Skin of body (tissue), 2 donors: ENCODE results near the gene CISD1. TPM values are rescaled to one million over a fixed set of nuclear protein-coding genes. Genes with fewer than 3 reads are reported as not detected.
A peak's percentile ranks its signal among the peaks of the same experiment; 100 is the strongest.

Experiments
- DNase-seq: peaks from one replicate; lab custom pipeline; 2025; lab: John Stamatoyannopoulos, UW
- total RNA-seq: library from RNA; depleted of rRNA; stranded (reverse); fragments of >200 nt; gene quantifications from one replicate; pipeline ENCODE4 v1.2.3, GENCODE V29; 2014

The CISD1 gene
- total RNA-seq, 1 donor from 2014 or later: 7.5 TPM

- DNase-seq: no peak
Measured at GRCh38 chr10:58307676-58308075, 38.7 kb downstream of the CISD1 start.

DNA sequence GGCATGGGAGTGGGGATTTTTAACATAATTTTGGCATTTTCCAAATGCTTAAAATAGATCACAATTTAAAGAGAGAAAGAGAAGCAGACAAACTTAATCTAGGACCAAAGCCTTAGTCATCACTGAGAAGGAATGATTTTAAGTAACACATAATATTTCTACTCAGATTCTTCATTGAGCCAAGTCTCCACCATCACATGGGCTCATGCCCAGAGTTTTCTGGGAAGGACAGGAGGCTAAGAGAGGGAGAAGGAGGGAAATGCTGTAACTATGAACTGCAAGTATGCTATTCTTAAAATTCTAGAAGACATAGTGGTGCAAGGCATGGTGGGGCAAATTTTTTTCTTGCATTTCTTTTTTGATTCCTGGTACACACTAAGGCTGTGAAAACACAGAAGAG is 42.1 kb downstream of the CISD1 start:
- no peak for DNase-seq

DNA sequence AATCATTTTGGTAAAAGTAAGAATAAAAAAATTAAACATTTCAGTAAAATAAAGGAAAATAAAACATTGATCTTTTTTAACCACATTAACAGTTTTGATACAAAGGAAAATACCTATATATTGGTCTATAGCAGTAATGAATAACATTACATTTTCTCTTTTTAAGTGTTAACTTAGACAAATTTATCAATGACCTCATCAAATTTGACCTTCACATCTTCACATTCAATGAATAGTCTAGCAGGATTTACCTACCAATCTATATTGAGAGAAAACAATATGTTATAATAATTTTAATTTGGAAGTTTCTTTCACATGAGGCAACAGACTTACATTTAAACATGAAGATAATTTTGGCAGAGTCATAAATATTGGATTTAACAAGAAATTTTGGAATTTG is 47.9 kb downstream of the CISD1 start:
- DNase-seq: no peak

DNA sequence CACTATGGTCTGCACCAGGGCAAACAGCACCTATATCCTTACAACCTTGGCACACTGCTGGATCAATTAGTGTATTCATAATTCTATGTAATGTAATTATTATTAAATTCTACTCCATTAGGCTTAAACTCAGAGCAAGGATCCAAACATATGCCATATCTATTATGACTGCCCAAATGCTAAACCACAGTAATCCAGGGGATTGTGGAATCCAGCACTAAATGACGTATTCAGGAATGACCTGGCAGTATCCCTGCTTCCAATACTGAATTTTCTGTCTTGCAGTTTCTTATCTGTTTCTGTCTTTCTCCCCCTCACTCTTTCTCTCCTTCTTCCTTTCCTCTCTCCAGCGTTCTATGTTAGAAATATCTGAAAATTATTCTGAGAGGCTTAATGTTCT is 49.4 kb downstream of the CISD1 start:
- DNase-seq: no peak

DNA sequence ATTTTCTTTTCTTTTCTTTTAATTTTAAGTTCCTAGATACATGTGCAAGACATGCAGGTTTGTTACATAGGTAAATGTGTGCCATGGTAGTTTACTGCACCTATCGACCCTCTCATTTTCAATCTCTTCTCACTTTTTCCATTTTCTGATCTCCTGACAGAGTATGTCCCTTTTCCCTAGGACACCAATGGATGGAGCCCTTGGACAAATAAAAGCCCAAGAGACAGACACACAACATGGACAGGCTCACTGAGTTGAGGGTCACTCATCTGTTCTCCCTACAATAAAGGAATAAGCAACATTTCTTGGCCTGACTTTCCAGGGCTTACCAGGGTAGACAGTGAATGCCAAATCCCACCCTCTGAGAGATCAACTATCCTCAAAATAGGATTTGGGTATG is 50.6 kb downstream of the CISD1 start:
- no peak for DNase-seq

GRCh38 chr10:58320351-58321049 is 51.5 kb downstream of the CISD1 start:
- DNase-seq: no peak

DNA sequence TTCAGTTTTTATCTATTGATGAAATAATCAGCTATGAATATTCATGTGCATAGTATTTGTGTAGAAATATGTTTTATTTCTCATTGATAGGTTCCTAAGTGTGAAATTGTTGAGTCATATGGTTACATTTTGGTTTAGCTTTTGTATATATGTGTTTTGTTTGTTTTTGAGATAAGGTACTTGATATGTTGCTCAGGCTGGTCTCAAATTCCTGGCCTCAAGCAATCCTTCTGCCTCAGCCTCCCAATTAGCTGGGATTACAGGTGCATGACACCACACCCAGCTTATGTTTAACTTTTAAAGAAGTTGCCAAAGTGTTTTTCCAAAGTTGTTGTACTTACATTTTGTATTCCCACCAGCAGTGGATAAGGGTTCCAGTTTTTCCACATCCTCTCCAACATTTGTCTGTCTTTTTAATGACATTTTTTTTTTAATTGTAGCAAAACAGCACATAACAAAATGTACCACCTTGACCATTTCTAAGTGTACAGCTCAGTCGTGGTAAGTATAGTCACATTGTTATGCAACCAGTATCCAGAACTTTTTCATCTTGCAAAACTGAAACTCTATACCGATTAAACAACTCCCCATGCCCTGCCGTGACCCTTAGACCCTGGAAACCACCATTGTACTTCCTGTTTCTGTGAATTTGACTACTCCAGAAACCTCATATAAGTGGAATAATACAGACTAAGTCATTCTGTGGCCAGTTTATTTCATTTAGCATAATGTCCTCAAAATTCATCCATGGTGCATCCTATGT is 53.3 kb downstream of the CISD1 start:
- no peak for DNase-seq

DNA sequence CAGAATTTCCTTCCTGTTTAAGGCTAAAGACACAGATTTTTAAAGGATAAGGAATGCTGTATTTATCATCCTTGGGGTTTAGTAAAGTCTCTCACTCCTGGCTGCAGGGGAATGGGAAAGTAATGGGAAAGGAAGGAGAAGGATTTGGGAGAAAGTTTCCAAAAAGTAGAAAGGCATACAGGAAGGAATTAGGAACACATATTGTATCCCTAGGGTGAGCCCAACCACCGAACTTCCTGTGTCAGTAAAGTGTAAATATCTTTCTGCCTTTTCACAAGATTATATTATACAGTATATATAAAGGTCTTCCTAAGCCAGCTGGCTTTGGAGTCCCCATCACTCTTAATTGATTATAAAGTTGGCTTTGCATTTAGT is 53.9 kb downstream of the CISD1 start:
- no peak for DNase-seq

DNA sequence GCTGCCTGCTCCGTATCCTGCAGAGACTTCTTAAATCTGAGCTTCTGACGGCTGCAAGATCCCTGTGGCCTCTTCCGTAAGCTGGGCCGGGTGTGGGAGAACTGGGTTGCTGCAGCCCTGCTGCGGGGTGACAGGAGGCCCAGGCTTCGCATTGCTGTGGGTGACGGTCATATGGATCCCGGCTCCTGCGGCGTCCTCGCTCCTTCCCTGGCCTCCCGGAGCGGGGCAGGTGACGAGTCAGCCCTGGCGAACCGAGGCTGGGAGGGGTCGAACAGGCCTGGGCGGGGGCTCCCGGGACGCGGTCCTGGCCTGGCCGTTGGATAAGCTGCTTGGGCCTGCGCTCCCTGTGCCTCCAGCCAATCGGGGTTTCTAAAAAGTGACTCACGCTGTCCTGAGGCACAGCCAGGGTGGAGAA is 58.0 kb downstream of the CISD1 start:
- no peak for DNase-seq

DNA sequence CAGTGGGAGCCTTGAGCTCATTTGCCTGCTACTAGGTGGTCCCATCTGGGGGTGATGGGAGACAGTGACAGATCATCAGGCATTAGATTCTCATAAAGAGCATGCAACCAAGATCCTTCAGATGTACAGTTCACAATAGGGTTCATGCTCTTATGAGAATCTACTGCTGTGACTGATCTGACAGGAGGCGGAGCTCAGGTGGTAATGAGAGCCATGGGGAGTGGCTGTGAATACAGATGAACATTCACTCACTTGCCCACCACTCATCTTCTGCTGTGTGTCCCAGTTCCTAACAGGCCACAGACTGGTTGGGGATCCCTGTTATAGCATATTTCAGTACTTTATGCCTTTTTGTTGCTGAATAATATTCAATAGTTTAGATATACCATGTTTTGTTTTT is 59.3 kb downstream of the CISD1 start:
- DNase-seq: no peak

- DNase-seq: no peak
Measured at GRCh38 chr10:58330431-58330830, 61.5 kb downstream of the CISD1 start.

DNA sequence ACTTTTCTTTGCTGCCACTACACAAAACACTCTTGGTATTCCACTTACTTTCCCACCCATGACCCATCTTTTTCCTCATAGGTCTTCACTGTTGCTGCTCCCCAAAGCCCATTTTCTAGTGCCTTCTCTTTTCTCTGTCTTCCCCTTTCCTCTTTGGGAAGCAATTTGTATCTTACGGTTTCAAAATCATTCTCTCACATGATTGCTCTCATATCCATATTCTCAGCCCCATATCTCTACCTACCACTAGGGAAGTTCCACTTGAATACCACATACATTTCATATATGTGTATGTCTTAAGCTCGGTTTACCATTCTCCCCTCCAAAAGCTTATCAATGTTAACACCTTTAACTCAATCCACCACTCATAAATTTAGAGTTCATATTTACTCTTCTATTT is 62.7 kb downstream of the CISD1 start:
- DNase-seq: no peak

GRCh38 chr10:58334817-58335305 is 65.9 kb downstream of the CISD1 start, which contains the start of gene UBE2D1:
UBE2D1 (plus strand) TSS chr10:58335006; CDS start chr10:58335202, 196 bp downstream.
- peak; percentile 51 for DNase-seq

- DNase-seq: no peak
Measured at GRCh38 chr10:58335306-58336005, 66.5 kb downstream of the CISD1 start.

DNA sequence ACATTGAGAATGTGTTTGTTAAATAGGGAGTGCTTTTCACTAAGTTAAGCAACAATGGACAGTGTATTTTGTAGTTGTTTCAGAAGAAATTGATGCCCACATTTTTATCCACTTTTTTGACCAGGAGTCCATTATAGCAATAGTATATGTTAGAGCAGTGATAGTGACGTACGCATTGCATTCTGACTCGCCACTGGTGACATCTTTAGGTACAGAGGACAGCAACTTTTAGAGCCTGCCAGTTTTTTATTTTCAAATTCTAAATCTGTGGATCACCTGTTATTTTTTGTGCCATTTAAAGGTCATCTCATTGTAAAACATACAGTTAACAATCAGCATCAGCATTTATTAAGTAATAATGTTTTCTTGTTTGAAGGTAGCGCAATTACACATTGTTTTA is 67.3 kb downstream of the CISD1 start:
- DNase-seq: no peak

Other genes starting within 250 kb of the CISD1 start
- gene IPMK, start 1.3 kb upstream of the CISD1 start, total RNA-seq: 8.3 TPM
- gene UBE2D1, start 65.8 kb downstream of the CISD1 start, total RNA-seq: 12.3 TPM
- 22.2 TPM for gene TFAM, start 116.2 kb downstream of the CISD1 start, total RNA-seq
- 30.3 TPM for gene BICC1, start 243.7 kb downstream of the CISD1 start, total RNA-seq